HepG2 (cell line): ENCODE measurements around the gene ZNF519. TPM values are rescaled to one million over a fixed set of nuclear protein-coding genes. Genes with fewer than 3 reads are reported as not detected.
A peak's percentile ranks its signal among the peaks of the same experiment; 100 is the strongest.
"Not testable (repeated sequence)": the region's sequence is repeated elsewhere in the genome, so short reads cannot be mapped to it uniquely, and the experiment has no call there.

Experiments used
- DR1 ChIP-seq: sonication (generic); formaldehyde crosslinking; IDR thresholded peaks from 2 replicates; pipeline ENCODE4 v1.8.0; 2021; ENCODE audit warnings: mild to moderate bottlenecking, missing genetic modification reagents, inconsistent platforms
- ELF1 ChIP-seq: sonication (generic); formaldehyde crosslinking; IDR thresholded peaks from 2 replicates; pipeline ENCODE4 v1.4.0; 2020; ENCODE audit warnings: missing genetic modification reagents
- FOXK1 ChIP-seq: sonication (generic); formaldehyde crosslinking; IDR thresholded peaks from 2 replicates; pipeline ENCODE4 v1.4.0; 2020; ENCODE audit warnings: low read depth, missing genetic modification reagents, borderline replicate concordance
- GATAD1 ChIP-seq: IDR thresholded peaks from 2 replicates; pipeline ENCODE4 v1.6.1; 2016; ENCODE audit warnings: missing genetic modification reagents, missing compliant biosample characterization
- NFYB ChIP-seq: sonication (generic); formaldehyde crosslinking; IDR thresholded peaks from 2 replicates; pipeline ENCODE4 v1.4.0; 2020; ENCODE audit warnings: missing genetic modification reagents
- NR2C2 ChIP-seq: sonication (generic); formaldehyde crosslinking; IDR thresholded peaks from 2 replicates; pipeline ENCODE4 v1.4.0; 2020; ENCODE audit warnings: missing genetic modification reagents, mild to moderate bottlenecking, moderate library complexity, borderline replicate concordance
- POLR2A ChIP-seq, 2 experiments: IDR thresholded peaks; 2 replicates each; pipeline ENCODE4 v1.6.1; 2011; ENCODE audit warnings: low read depth in 2 of 2, low read length in 2 of 2, mild to moderate bottlenecking in 1 of 2, moderate library complexity in 1 of 2; ENCODE audit not compliant: insufficient read depth in 1 of 2
- SALL1 ChIP-seq: sonication (generic); formaldehyde crosslinking; IDR thresholded peaks from 2 replicates; pipeline ENCODE4 v1.8.0; 2022; ENCODE audit warnings: mild to moderate bottlenecking, missing genetic modification reagents
- SAP130 ChIP-seq: IDR thresholded peaks from 2 replicates; pipeline ENCODE4 v1.6.1; 2016; ENCODE audit warnings: low read depth
- SIN3B ChIP-seq: fragments of 150-350 bp; IDR thresholded peaks from 2 replicates; pipeline ENCODE4 v1.6.1; 2014; ENCODE audit warnings: low read length
- SP1 ChIP-seq, 2 experiments: fragments of 450-650 bp in 1 of 2; sonication (generic) in 1 of 2; formaldehyde crosslinking in 1 of 2; IDR thresholded peaks; 2 replicates each; pipeline versions ENCODE4 v1.4.0 to v1.6.1; 2016 to 2020; ENCODE audit warnings: missing genetic modification reagents in 1 of 2
- SP2 ChIP-seq: sonication (generic); formaldehyde crosslinking; IDR thresholded peaks from 2 replicates; pipeline ENCODE4 v1.5.1; 2020; ENCODE audit warnings: mild to moderate bottlenecking, missing genetic modification reagents
- TFDP2 ChIP-seq: sonication (generic); formaldehyde crosslinking; IDR thresholded peaks from 2 replicates; pipeline ENCODE4 v1.4.0; 2020; ENCODE audit warnings: missing genetic modification reagents
- THAP11 ChIP-seq: IDR thresholded peaks from 2 replicates; pipeline ENCODE4 v1.6.1; 2016; ENCODE audit warnings: missing biosample characterization, missing genetic modification reagents
- ZNF331 ChIP-seq: sonication (generic); formaldehyde crosslinking; IDR thresholded peaks from 2 replicates; pipeline ENCODE4 v1.4.0; 2020; ENCODE audit warnings: missing genetic modification reagents
- ZNF350 ChIP-seq: sonication (generic); formaldehyde crosslinking; IDR thresholded peaks from 2 replicates; pipeline ENCODE4 v1.4.0; 2020; ENCODE audit warnings: mild to moderate bottlenecking, low read depth, missing genetic modification reagents, borderline replicate concordance
- ZNF574 ChIP-seq: sonication (generic); formaldehyde crosslinking; IDR thresholded peaks from 2 replicates; pipeline ENCODE4 v1.4.0; 2020; ENCODE audit warnings: missing genetic modification reagents
- ZNF878 ChIP-seq: sonication (generic); formaldehyde crosslinking; IDR thresholded peaks from 2 replicates; pipeline ENCODE4 v1.8.1; 2023; ENCODE audit warnings: mild to moderate bottlenecking, missing genetic modification reagents, moderate library complexity
- polyA plus RNA-seq, 8 experiments: library from polyadenylated mRNA; depleted of rRNA in 3 of 8; stranded (reverse) in 7 of 8; unstranded in 1 of 8; fragments of >200 nt; fragmentation: Illumina TruSeq in 4 of 8; extraction: Trizol in 4 of 8; gene quantifications; 2 replicates each; pipeline versions ENCODE4 v1.2.1 to v1.2.3, GENCODE V29; 2011 to 2016; ENCODE audit warnings: low read depth in 4 of 8, missing spikeins in 1 of 8, mixed read lengths in 1 of 8; ENCODE audit not compliant: insufficient read depth in 1 of 8
- total RNA-seq, 5 experiments: library from RNA; depleted of rRNA; stranded (reverse); fragments of >200 nt; fragmentation: Illumina TruSeq; extraction: Trizol; gene quantifications; 2 replicates each; pipeline ENCODE4 v1.2.3, GENCODE V29; 2016; ENCODE audit warnings: low read depth in 1 of 5
- TF ChIP-seq, protein P1 (sequence below): IDR thresholded peaks from 2 replicates; pipeline ENCODE4 v1.6.1; 2016; ENCODE audit warnings: missing genetic modification reagents, missing compliant biosample characterization
- TF ChIP-seq, protein P2 (sequence below): sonication (generic); formaldehyde crosslinking; conservative IDR thresholded peaks from 2 replicates; pipeline ENCODE4 v1.4.0; 2020; ENCODE audit warnings: missing genetic modification reagents
- TF ChIP-seq, protein P3 (sequence below): sonication (generic); formaldehyde crosslinking; IDR thresholded peaks from 2 replicates; pipeline ENCODE4 v1.4.0; 2020; ENCODE audit warnings: missing genetic modification reagents, borderline replicate concordance

Gene ZNF519
- total and polyA plus RNA-seq, 2 of the 13 experiments (the other 11 are each of a cell fraction or from before 2014, with no cell fraction given): 7.3 to 11.1 TPM

DNA sequence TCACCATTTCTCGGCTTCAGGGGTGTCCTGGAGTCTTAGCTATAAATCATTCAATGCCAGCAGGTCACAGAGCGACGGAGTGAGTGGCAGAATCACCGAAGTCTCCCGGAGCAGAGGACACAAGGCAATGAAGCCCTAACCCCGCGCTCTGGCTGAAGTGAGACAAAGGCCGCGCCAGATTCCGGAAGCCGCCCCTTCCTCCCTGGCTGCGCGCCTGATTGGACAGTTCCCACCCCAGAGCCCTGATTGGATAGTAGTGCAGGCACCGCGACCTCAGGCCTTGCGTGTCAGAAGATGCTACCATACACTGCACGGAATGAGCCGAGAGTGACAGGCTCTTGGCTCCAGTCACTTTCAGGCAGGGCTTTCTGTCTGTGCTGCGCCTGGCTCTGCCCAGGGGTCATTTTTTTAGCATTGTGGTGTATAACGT is at the start of gene ZNF519 (continued):
- TF ChIP-seq ZNF350 (CRISPR knock-in tag): 0 out of 2 replicates have a peak, but pooled peaks have one; percentile 33
- TF ChIP-seq NR2C2 (CRISPR knock-in tag): peak; percentile 67
- peak; percentile 44; the same call in 1 of the 2 replicates for TF ChIP-seq SALL1
- TF ChIP-seq ELF1: 0 out of 2 replicates have a peak, but pooled peaks have one; percentile 47
- peak; percentile 83 for TF ChIP-seq SIN3B
- not testable (repeated sequence) for TF ChIP-seq SP1 (IDR thresholded peaks at IDR 0.05)
- TF ChIP-seq SP1 (CRISPR knock-in tag; IDR thresholded peaks at IDR 0.05): peak; percentile 47; the same call in 1 of the 2 replicates
- 0 out of 2 replicates have a peak, but pooled peaks have one; percentile 17 for TF ChIP-seq ZNF331
- TF ChIP-seq, protein P1, sequence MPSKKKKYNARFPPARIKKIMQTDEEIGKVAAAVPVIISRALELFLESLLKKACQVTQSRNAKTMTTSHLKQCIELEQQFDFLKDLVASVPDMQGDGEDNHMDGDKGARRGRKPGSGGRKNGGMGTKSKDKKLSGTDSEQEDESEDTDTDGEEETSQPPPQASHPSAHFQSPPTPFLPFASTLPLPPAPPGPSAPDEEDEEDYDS (CRISPR knock-in tag): peak; percentile 50
- TF ChIP-seq, protein P2, sequence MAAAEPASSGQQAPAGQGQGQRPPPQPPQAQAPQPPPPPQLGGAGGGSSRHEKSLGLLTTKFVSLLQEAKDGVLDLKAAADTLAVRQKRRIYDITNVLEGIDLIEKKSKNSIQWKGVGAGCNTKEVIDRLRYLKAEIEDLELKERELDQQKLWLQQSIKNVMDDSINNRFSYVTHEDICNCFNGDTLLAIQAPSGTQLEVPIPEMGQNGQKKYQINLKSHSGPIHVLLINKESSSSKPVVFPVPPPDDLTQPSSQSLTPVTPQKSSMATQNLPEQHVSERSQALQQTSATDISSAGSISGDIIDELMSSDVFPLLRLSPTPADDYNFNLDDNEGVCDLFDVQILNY (CRISPR knock-in tag): peak; percentile 83
- peak; percentile 92 for TF ChIP-seq SP2 (CRISPR knock-in tag)
- peak; percentile 42; the same call in 1 of the 2 replicates for TF ChIP-seq FOXK1
- TF ChIP-seq TFDP2 (CRISPR knock-in tag): peak; percentile 96
- peak; percentile 96 for TF ChIP-seq NFYB (CRISPR knock-in tag)
- peak; percentile 28; the same call in 1 of the 2 replicates for TF ChIP-seq DR1 (CRISPR knock-in tag)
- peak; percentile 41; the same call in 1 of the 2 replicates for TF ChIP-seq ZNF574 (CRISPR knock-in tag)
- TF ChIP-seq POLR2A (IDR thresholded peaks at IDR 0.05; ENCODE audit: insufficient read depth in 1 of 2, low read depth in 2 of 2, low read length in 2 of 2): peak; percentile 21 to 70; a peak in 3 of 4 replicates
- TF ChIP-seq THAP11 (CRISPR knock-in tag): peak; percentile 43; the same call in 1 of the 2 replicates
- peak; percentile 95 for TF ChIP-seq SAP130 (CRISPR knock-in tag)
- TF ChIP-seq, protein P3, sequence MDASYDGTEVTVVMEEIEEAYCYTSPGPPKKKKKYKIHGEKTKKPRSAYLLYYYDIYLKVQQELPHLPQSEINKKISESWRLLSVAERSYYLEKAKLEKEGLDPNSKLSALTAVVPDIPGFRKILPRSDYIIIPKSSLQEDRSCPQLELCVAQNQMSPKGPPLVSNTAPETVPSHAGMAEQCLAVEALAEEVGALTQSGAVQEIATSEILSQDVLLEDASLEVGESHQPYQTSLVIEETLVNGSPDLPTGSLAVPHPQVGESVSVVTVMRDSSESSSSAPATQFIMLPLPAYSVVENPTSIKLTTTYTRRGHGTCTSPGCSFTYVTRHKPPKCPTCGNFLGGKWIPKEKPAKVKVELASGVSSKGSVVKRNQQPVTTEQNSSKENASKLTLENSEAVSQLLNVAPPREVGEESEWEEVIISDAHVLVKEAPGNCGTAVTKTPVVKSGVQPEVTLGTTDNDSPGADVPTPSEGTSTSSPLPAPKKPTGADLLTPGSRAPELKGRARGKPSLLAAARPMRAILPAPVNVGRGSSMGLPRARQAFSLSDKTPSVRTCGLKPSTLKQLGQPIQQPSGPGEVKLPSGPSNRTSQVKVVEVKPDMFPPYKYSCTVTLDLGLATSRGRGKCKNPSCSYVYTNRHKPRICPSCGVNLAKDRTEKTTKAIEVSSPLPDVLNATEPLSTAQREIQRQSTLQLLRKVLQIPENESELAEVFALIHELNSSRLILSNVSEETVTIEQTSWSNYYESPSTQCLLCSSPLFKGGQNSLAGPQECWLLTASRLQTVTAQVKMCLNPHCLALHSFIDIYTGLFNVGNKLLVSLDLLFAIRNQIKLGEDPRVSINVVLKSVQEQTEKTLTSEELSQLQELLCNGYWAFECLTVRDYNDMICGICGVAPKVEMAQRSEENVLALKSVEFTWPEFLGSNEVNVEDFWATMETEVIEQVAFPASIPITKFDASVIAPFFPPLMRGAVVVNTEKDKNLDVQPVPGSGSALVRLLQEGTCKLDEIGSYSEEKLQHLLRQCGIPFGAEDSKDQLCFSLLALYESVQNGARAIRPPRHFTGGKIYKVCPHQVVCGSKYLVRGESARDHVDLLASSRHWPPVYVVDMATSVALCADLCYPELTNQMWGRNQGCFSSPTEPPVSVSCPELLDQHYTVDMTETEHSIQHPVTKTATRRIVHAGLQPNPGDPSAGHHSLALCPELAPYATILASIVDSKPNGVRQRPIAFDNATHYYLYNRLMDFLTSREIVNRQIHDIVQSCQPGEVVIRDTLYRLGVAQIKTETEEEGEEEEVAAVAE: peak; percentile 49; the same call in 1 of the 2 replicates
- 0 out of 2 replicates have a peak, but pooled peaks have one; percentile 38 for TF ChIP-seq ZNF878 (CRISPR knock-in tag)
- peak; percentile 90 for TF ChIP-seq GATAD1 (CRISPR knock-in tag)
